ENCODE data around the gene UBC. TPM values are rescaled to one million over a fixed set of nuclear protein-coding genes. Genes with fewer than 3 reads are reported as not detected.

UBC gene
- total and polyA plus RNA-seq, 2 of the 4 experiments (the other 2 are of a cell fraction): 2,042 to 4,320 TPM

GRCh38 chr12:124953689-124954405, 39.4 kb upstream of the UBC start:
- H3K4ac ChIP-seq (ENCODE audit: low read depth, low read length): no peak overlapping the region
- BruUV-seq (replicated peaks): no TSS peak
- no peak overlapping the region for H3K4me3 ChIP-seq (ENCODE audit: insufficient read depth, low read depth, low read length)
- H3K9ac ChIP-seq (ENCODE audit: low read depth, low read length): no peak overlapping the region
- no peak overlapping the region for H3K18ac ChIP-seq (ENCODE audit: low read depth, low read length)
- in situ Hi-C loops (cut with MboI; ENCODE audit: low sequenced_read_pairs) (no loop called here), intact Hi-C loops (cut with micrococcal nuclease) (no loop called here), dilution Hi-C loops (cut with HindIII; ENCODE audit: low sequenced_read_pairs, unreplicated experiment) (no loop called here)
- H3K9me3 ChIP-seq (ENCODE audit: control insufficient read depth, insufficient read depth, low read length): no peaks in the 10 kb centered on the region
- H2AFZ ChIP-seq (replicated peaks; ENCODE audit: low read length, poor library complexity): no peak overlapping the region
- H4K5ac ChIP-seq (ENCODE audit: low read depth, low read length): no peak overlapping the region
- H3K9me1 ChIP-seq (ENCODE audit: insufficient read depth, low read length): no peaks in the 10 kb centered on the region
- 100% methylated on average over 1 of the region's 32 CpGs; no CpG with 5 or more reads in 1 of the 2 experiments for WGBS, 2 experiments (ENCODE audit: extremely low coverage in 2 of 2, insufficient read length in 1 of 2)
- peaks cover 60% of the 10 kb centered on the region for H3K36me3 ChIP-seq (ENCODE audit: control insufficient read depth, insufficient read depth, low read length)
- H2BK15ac ChIP-seq (ENCODE audit: low read depth, low read length): no peak overlapping the region
- H2BK20ac ChIP-seq (ENCODE audit: low read depth, low read length): no peak overlapping the region
- H3K27ac ChIP-seq (ENCODE audit: insufficient read depth, low read length): no peak overlapping the region
- H3K27me3 ChIP-seq (ENCODE audit: control insufficient read depth, insufficient read depth, low read length): no peaks in the 10 kb centered on the region
- no peak for ATAC-seq (ENCODE audit: low read depth)
- H2AK9ac ChIP-seq (replicated peaks; ENCODE audit: low read depth, low read length, poor library complexity): no peak overlapping the region
- no peaks in the 10 kb centered on the region for H4K20me1 ChIP-seq (ENCODE audit: insufficient read depth, low read length)
- no peak for DNase-seq
- H4K8ac ChIP-seq (ENCODE audit: low read depth in 2 of 2, low read length in 2 of 2): no peak overlapping the region
- no peak overlapping the region for H3K23ac ChIP-seq (ENCODE audit: low read depth, low read length)
- no peak overlapping the region for H4K91ac ChIP-seq (ENCODE audit: insufficient read depth, low read depth, low read length)
- no peak overlapping the region for H2BK5ac ChIP-seq (ENCODE audit: low read depth, low read length, poor library complexity, severe bottlenecking)
- H3K56ac ChIP-seq (ENCODE audit: extremely low read depth, insufficient read depth, low read length): no peak overlapping the region
- no peaks in the 10 kb centered on the region for H3K79me1 ChIP-seq (ENCODE audit: low read depth in 1 of 2, low read length in 2 of 2)
- TF ChIP-seq MAFK (IDR thresholded peaks at IDR 0.05; ENCODE audit: low read depth, low read length): no peak
- no peak for TF ChIP-seq RFX5 (IDR thresholded peaks at IDR 0.05; ENCODE audit: low read depth, low read length)
- TF ChIP-seq ELK1 (IDR thresholded peaks at IDR 0.05; ENCODE audit: borderline replicate concordance, low read depth, low read length): no peak
- H2BK120ac ChIP-seq (ENCODE audit: low read depth, low read length): no peak overlapping the region
- no peak overlapping the region for H2AK5ac ChIP-seq (ENCODE audit: low read depth, low read length)
- POLR2A ChIA-PET (ENCODE audit: unreplicated experiment): no interaction called here
- no peak overlapping the region for H3K4me2 ChIP-seq (ENCODE audit: low read depth, low read length)
- H3K4me1 ChIP-seq (ENCODE audit: control insufficient read depth, insufficient read depth, low read length): no peaks in the 10 kb centered on the region
- no peak overlapping the region for H3K14ac ChIP-seq (replicated peaks; ENCODE audit: low read depth, low read length)
- CTCF ChIA-PET: interaction anchor here (0.6 kb wide), 1 partner anchor 53 kb away, joined by 3 read pairs; no protein-coding TSS in a partner anchor
